T-helper 1 cell (primary cell): Measurements from ENCODE around the gene RHAG.
"Not testable (repeated sequence)": the region's sequence is repeated elsewhere in the genome, so short reads cannot be mapped to it uniquely, and the experiment has no call there.

Experiments
- DNase-seq, 5 donors: peaks; one replicate each; pipeline ENCODE4 v3.0.0-alpha.2; 2012 to 2020

Gene RHAG

GRCh38 chr6:49635480-49635879 is 1.2 kb downstream of the RHAG start:
- no peak for DNase-seq

GRCh38 chr6:49634836-49635218 is 1.8 kb downstream of the RHAG start:
- DNase-seq = no peak

- DNase-seq = no peak
Observed at GRCh38 chr6:49634092-49634835, 2.4 kb downstream of the RHAG start.

- DNase-seq = no peak
Observed at GRCh38 chr6:49633541-49633940, 3.1 kb downstream of the RHAG start.

- DNase-seq = no peak
Observed at GRCh38 chr6:49632727-49633126, 3.9 kb downstream of the RHAG start.

- not testable (repeated sequence) for DNase-seq
Observed at GRCh38 chr6:49629485-49630088, 7.1 kb downstream of the RHAG start.

- DNase-seq = no peak
Observed at GRCh38 chr6:49626811-49627210, 9.8 kb downstream of the RHAG start.

- DNase-seq = no peak
Observed at GRCh38 chr6:49618257-49618656, 18.4 kb downstream of the RHAG start.

GRCh38 chr6:49614144-49614543 is 22.5 kb downstream of the RHAG start:
- not testable (repeated sequence) for DNase-seq

GRCh38 chr6:49609285-49609684 is 27.4 kb downstream of the RHAG start:
- no peak for DNase-seq

GRCh38 chr6:49608275-49608674 is 28.4 kb downstream of the RHAG start:
- not testable (repeated sequence) for DNase-seq

GRCh38 chr6:49607391-49607982 is 29.2 kb downstream of the RHAG start:
- DNase-seq = no peak

GRCh38 chr6:49606721-49607390 is 29.8 kb downstream of the RHAG start:
- DNase-seq = peak in 1 of 5 donors; percentile 37

GRCh38 chr6:49604080-49604479 is 32.6 kb downstream of the RHAG start:
- DNase-seq = not testable (repeated sequence)

GRCh38 chr6:49587262-49587661 is 49.4 kb downstream of the RHAG start:
- not testable (repeated sequence) for DNase-seq

GRCh38 chr6:49582529-49582928 is 54.1 kb downstream of the RHAG start:
- DNase-seq = no peak

GRCh38 chr6:49579649-49580048 is 57.0 kb downstream of the RHAG start:
- DNase-seq = no peak

GRCh38 chr6:49576618-49577017 is 60.0 kb downstream of the RHAG start:
- DNase-seq = no peak

GRCh38 chr6:49570474-49571079 is 66.1 kb downstream of the RHAG start:
- no peak for DNase-seq

- DNase-seq = no peak
Observed at GRCh38 chr6:49565855-49566254, 70.8 kb downstream of the RHAG start.

GRCh38 chr6:49565261-49565660 is 71.4 kb downstream of the RHAG start:
- no peak for DNase-seq

GRCh38 chr6:49564552-49564951 is 72.1 kb downstream of the RHAG start:
- no peak for DNase-seq
